IgD-negative memory B cell (primary cell): Measurements from ENCODE around the gene CABYR. TPM values are rescaled to one million over a fixed set of nuclear protein-coding genes. Genes with fewer than 3 reads are reported as not detected.

Experiments used
- H3K27ac Mint-ChIP-seq, 3 donors: one replicate each; pipeline ENCODE4 v1.8.0; 2020 to 2022; ENCODE audit warnings: mild to moderate bottlenecking in 3 of 3, mixed read lengths in 3 of 3, moderate library complexity in 1 of 3
- H3K27me3 Mint-ChIP-seq: one replicate; pipeline ENCODE4 v1.8.0; 2021; ENCODE audit warnings: mixed read lengths
- H3K36me3 Mint-ChIP-seq: one replicate; pipeline ENCODE4 v1.8.0; 2020; ENCODE audit warnings: mild to moderate bottlenecking, mixed read lengths
- H3K4me1 Mint-ChIP-seq, 3 donors: one replicate each; pipeline ENCODE4 v1.8.0; 2020 to 2022; ENCODE audit warnings: mixed read lengths in 3 of 3, mild to moderate bottlenecking in 1 of 3
- H3K4me3 Mint-ChIP-seq, 4 donors: one replicate each; pipeline ENCODE4 v1.8.0; 2020 to 2022; ENCODE audit warnings: mild to moderate bottlenecking in 4 of 4, mixed read lengths in 4 of 4, moderate library complexity in 3 of 4
- H3K9me3 Mint-ChIP-seq, 3 donors: one replicate each; pipeline ENCODE4 v1.8.0; 2020 to 2021; ENCODE audit warnings: mixed read lengths in 3 of 3, mild to moderate bottlenecking in 1 of 3
- polyA plus RNA-seq: library from polyadenylated mRNA; unstranded; fragments of 300-500 nt; fragmentation: Illumina TruSeq; gene quantifications from one replicate; pipeline ENCODE4 v1.2.3, GENCODE V29; 2021

The CABYR gene
- polyA plus RNA-seq = 2.0 TPM

DNA sequence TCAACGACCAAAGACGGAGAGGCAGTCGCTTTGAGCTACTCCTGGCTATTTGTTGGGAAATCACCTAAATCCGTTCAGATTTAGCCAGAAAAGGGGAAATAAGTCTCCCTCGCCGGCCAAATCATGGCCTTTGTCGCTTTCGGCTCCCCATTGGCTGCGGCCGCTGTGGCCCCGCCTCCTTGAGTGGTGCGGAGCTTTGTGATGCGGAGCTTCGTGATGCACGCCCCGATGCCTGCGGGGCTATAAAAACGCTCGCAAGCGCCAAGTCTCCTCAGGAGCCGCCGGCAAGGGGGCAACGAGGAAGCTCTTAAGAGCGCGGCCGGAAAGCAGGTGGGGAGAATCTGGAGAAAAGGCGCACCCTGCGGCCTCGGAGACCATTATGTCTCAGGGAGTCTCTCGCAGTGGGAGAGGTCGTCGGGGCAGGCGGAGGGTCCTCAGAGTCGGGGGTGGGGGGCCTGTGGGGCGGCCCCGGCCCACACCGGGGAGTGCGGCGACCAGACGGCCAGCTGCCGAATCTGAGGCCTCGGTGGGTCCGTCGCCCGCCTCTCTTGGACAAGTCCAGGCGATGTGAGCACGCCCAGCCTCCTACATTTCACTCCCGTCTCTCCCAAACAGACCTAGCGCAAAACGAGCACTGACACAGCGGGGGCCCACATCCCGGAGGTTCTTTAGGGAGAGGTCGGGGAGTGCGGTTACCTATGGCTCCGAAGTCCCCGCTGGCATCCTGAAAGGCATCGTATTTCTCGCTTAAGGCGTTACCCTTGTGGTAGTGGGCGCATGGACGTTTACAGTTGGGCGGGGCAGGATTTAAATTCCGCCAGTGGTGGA, at the start of gene CABYR:
CABYR (plus strand) TSS at position 274 of the 828 bp plus-strand sequence. CDS start 4,053 bp downstream, outside the sequence.
- Mint-ChIP-seq H3K36me3 (peaks cover 2% of the 10 kb centered on the region), H3K4me3 (peak within 1 kb of the TSS; percentile 87 to 96 (median 93)), H3K27me3 (peaks cover 6% of the 10 kb centered on the region), H3K4me1 (peaks cover 10 to 17% (median 17%) of the 10 kb centered on the region in 3 donors), H3K27ac (peak within 1 kb of the TSS; percentile 69 to 74 (median 73)), H3K9me3 (peaks cover 0 to 3% (median 2%) of the 10 kb centered on the region in 3 donors)

GRCh38 chr18:24089076-24089475, 49.8 kb upstream of the CABYR start:
- Mint-ChIP-seq H3K36me3 (peaks cover 22% of the 10 kb centered on the region), H3K4me3 (no peak overlapping the region), H3K4me1 (peaks cover 9 to 15% (median 13%) of the 10 kb centered on the region in 3 donors), H3K27me3 (no peaks in the 10 kb centered on the region), H3K9me3 (no peaks in the 10 kb centered on the region), H3K27ac (no peak overlapping the region)

GRCh38 chr18:24089515-24090337, 49.1 kb upstream of the CABYR start:
- no peaks in the 10 kb centered on the region for H3K9me3 Mint-ChIP-seq
- H3K27me3 Mint-ChIP-seq = no peaks in the 10 kb centered on the region
- peaks cover 25% of the 10 kb centered on the region for H3K36me3 Mint-ChIP-seq
- peaks cover 14 to 22% (median 20%) of the 10 kb centered on the region in 3 donors for H3K4me1 Mint-ChIP-seq
- H3K4me3 Mint-ChIP-seq = no peak overlapping the region
- H3K27ac Mint-ChIP-seq = no peak overlapping the region

DNA sequence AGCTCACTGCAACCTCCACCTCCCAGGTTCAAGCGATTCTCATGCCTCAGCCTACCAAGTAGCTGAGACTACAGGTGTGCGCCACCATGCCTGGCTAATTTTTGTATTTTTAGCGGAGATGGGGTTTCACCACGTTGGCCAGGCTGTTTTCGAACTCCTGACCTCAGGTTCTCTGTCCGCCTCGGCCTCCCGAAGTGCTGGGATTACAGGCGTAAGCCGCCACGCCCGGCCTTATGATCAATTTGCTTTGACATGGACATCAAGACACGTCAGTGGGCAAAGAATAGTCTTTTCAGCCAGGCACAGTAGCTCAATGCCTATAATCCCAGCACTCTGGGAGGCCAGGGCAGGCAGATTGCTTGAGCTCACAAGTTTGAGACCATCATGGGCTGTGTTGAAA, 48.0 kb upstream of the CABYR start:
- Mint-ChIP-seq H3K9me3 (no peaks in the 10 kb centered on the region), H3K4me3 (no peak overlapping the region), H3K27ac (no peak overlapping the region), H3K4me1 (peaks cover 17 to 26% (median 24%) of the 10 kb centered on the region in 3 donors), H3K27me3 (no peaks in the 10 kb centered on the region), H3K36me3 (peaks cover 27% of the 10 kb centered on the region)

- Mint-ChIP-seq H3K27ac (peak overlapping the region in 2 of 3 donors; percentile 6 to 24), H3K4me3 (peak overlapping the region in 2 of 4 donors; percentile 29 to 52), H3K36me3 (peaks cover 30% of the 10 kb centered on the region), H3K27me3 (no peaks in the 10 kb centered on the region), H3K9me3 (peaks cover 0 to 7% (median 5%) of the 10 kb centered on the region in 3 donors), H3K4me1 (peaks cover 17 to 26% (median 22%) of the 10 kb centered on the region in 3 donors)
Observed at GRCh38 chr18:24094561-24094960, 44.3 kb upstream of the CABYR start.

GRCh38 chr18:24095976-24096375, 42.9 kb upstream of the CABYR start:
- Mint-ChIP-seq H3K9me3 (peaks cover 0 to 7% (median 5%) of the 10 kb centered on the region in 3 donors), H3K27me3 (no peaks in the 10 kb centered on the region), H3K4me1 (peaks cover 17 to 26% (median 22%) of the 10 kb centered on the region in 3 donors), H3K36me3 (peaks cover 30% of the 10 kb centered on the region), H3K27ac (no peak overlapping the region), H3K4me3 (no peak overlapping the region)

DNA sequence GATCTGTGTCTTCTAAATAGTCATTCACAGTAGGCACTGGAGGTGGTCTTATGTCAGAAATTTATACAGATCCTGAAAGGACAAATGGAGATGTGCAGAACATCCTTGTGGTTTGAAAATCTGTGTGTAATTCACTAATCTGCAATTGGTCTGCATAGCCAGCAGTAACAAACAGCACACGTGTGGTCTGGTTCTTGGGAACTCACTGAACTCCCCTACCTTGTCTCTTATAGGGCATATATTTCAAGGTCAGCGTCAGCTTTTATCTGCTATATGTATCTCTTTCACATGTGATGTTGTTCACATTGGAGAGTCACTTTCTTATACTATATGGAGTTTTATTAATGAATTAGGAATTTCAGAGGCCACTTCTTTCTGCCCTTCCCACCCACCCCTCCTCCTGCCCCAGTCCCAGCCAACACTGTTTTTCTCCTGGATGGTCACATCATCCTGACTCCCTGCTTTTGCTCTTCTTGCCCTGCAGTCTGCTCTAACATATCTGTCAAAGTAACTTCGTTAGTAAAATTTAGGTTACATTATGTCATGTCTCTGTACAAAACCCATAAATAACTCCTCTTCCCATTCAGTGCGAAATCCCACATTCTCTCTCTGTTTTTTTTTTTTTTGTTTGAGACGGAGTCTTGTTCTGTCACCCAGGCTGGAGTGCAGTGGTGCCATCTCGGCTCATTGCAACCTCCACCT, 35.4 kb upstream of the CABYR start:
- peaks cover 10% of the 10 kb centered on the region for H3K36me3 Mint-ChIP-seq
- no peaks in the 10 kb centered on the region for H3K27me3 Mint-ChIP-seq
- no peak overlapping the region for H3K4me3 Mint-ChIP-seq
- no peaks in the 10 kb centered on the region for H3K9me3 Mint-ChIP-seq
- no peak overlapping the region for H3K27ac Mint-ChIP-seq
- peaks cover 3 to 5% (median 3%) of the 10 kb centered on the region in 3 donors for H3K4me1 Mint-ChIP-seq

DNA sequence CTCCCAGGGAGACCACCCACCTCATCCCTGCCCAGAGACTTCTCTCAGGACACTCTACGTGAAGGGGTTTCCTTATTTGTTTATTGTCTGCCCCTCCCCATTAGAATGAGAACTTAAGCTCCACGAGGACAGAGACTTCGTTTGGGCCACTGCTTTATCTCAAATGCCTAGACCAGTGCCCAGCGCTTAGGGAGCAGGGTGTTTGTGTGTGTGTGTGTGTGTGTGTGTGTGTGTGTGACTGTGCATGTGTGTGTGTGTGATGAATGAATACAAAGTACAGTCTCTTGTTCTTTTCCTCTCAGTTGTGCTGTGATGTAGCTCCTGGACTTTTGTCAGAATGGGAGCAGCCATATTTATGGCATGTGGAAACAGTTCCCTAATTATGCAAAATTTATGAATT, 34.4 kb upstream of the CABYR start:
- H3K4me1 Mint-ChIP-seq = peaks cover 6 to 7% (median 6%) of the 10 kb centered on the region in 3 donors
- no peak overlapping the region for H3K4me3 Mint-ChIP-seq
- H3K9me3 Mint-ChIP-seq = no peaks in the 10 kb centered on the region
- peaks cover 10% of the 10 kb centered on the region for H3K36me3 Mint-ChIP-seq
- H3K27ac Mint-ChIP-seq = peak overlapping the region in 1 of 3 donors; percentile 36
- H3K27me3 Mint-ChIP-seq = no peaks in the 10 kb centered on the region

- Mint-ChIP-seq H3K9me3 (no peaks in the 10 kb centered on the region), H3K4me3 (no peak overlapping the region), H3K4me1 (peaks cover 6 to 10% (median 7%) of the 10 kb centered on the region in 3 donors), H3K27me3 (no peaks in the 10 kb centered on the region), H3K27ac (no peak overlapping the region), H3K36me3 (peaks cover 3% of the 10 kb centered on the region)
Observed at GRCh38 chr18:24108641-24109040, 30.2 kb upstream of the CABYR start.

- H3K4me1 Mint-ChIP-seq = peaks cover 14 to 23% (median 17%) of the 10 kb centered on the region in 3 donors
- no peaks in the 10 kb centered on the region for H3K27me3 Mint-ChIP-seq
- no peak overlapping the region for H3K27ac Mint-ChIP-seq
- no peaks in the 10 kb centered on the region for H3K36me3 Mint-ChIP-seq
- H3K4me3 Mint-ChIP-seq = no peak overlapping the region
- H3K9me3 Mint-ChIP-seq = no peaks in the 10 kb centered on the region
Observed at GRCh38 chr18:24111936-24112335, 26.9 kb upstream of the CABYR start.

GRCh38 chr18:24112464-24112863, 26.4 kb upstream of the CABYR start:
- H3K4me3 Mint-ChIP-seq = no peak overlapping the region
- H3K36me3 Mint-ChIP-seq = no peaks in the 10 kb centered on the region
- no peaks in the 10 kb centered on the region for H3K9me3 Mint-ChIP-seq
- no peaks in the 10 kb centered on the region for H3K27me3 Mint-ChIP-seq
- H3K27ac Mint-ChIP-seq = no peak overlapping the region
- peaks cover 14 to 20% (median 17%) of the 10 kb centered on the region in 3 donors for H3K4me1 Mint-ChIP-seq

GRCh38 chr18:24112874-24113615, 25.8 kb upstream of the CABYR start:
- Mint-ChIP-seq H3K36me3 (no peaks in the 10 kb centered on the region), H3K9me3 (no peaks in the 10 kb centered on the region), H3K27ac (no peak overlapping the region), H3K27me3 (no peaks in the 10 kb centered on the region), H3K4me1 (peaks cover 14 to 20% (median 17%) of the 10 kb centered on the region in 3 donors), H3K4me3 (no peak overlapping the region)

DNA sequence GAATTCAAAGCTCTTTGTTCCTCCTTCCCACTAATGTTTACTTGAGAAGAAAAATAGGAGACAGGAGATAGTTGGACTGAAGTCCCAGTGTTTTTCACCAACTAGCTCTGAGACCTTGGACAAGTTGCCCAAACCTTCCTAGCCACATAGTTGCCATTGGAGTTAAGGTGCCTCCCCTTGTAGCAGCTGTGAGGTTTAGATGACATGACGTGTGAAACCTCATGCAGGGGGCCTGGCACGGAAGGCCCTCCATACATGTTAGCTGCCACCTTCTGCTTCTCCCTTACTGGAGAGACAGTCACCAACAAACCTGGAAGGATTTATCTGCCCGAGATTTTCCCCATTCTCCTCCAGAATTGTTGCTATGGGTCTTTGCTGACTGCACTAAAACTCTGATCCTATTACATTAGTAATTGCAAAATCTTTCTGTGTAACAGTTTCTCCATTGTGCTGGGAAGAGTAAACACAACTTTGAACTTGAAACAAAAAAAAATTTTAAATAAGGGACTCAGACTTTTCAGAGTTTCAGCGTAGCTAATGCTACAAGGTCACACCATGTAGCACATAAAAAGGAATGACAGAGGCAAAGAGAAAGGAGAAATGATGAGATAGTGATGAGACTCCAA, 23.8 kb upstream of the CABYR start:
- no peaks in the 10 kb centered on the region for H3K9me3 Mint-ChIP-seq
- peak overlapping the region in 1 of 3 donors; percentile 80 for H3K27ac Mint-ChIP-seq
- H3K4me1 Mint-ChIP-seq = peaks cover 11 to 17% (median 13%) of the 10 kb centered on the region in 3 donors
- H3K4me3 Mint-ChIP-seq = peak overlapping the region in 1 of 4 donors; percentile 79
- H3K27me3 Mint-ChIP-seq = no peaks in the 10 kb centered on the region
- H3K36me3 Mint-ChIP-seq = no peaks in the 10 kb centered on the region

GRCh38 chr18:24115628-24116027, 23.2 kb upstream of the CABYR start:
- Mint-ChIP-seq H3K36me3 (peaks cover 2% of the 10 kb centered on the region), H3K27ac (peak overlapping the region in 2 of 3 donors; percentile 16 to 80), H3K9me3 (no peaks in the 10 kb centered on the region), H3K4me3 (no peak overlapping the region), H3K4me1 (peaks cover 11 to 17% (median 13%) of the 10 kb centered on the region in 3 donors), H3K27me3 (no peaks in the 10 kb centered on the region)
